GM21526 (cell line): ENCODE measurements around the gene CASP10.

Source experiments
- ATAC-seq: cut with Tn5 transposase; IDR thresholded peaks from one replicate; pipeline ENCODE4 v1.9.1; 2021; ENCODE audit warnings: moderate library complexity; ENCODE audit not compliant: unreplicated experiment, low FRiP score

Gene CASP10

GRCh38 chr2:201257381-201257955, 74.5 kb downstream of the CASP10 start:
- ATAC-seq = peak; percentile 56

GRCh38 chr2:201257956-201258665, 75.2 kb downstream of the CASP10 start:
- ATAC-seq = peak; percentile 65

- ATAC-seq = no peak
These were observed 76.0 kb downstream of the CASP10 start for GRCh38 chr2:201258666-201259615.

DNA sequence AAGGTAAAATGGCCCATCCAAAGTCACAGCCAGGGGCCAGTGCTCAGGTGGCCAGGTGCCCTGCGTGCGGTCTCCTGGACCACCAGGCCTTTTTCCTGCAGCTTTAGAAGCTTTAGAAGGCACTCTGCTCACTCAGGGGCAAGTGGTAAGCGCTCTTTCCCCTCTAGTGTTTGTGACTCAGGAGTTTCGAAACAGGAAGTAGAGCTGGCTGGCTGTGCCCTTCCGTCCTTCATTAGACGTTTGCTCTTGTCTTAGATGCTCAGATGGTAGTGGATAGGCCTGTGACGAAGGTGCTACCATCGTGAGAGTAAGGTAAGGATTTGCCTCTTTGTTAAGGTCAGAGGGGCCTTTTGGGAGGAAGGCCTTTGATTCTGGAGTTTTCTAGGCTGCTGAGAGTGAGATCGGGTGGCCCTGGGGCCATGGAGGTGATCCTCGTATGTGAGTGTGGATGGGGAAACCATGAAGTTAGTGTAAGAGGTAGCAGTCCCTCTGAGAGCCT, 77.4 kb downstream of the CASP10 start, which contains the start of gene CASP8:
TSS of gene CASP8 (plus strand) at position 235 of the 499 bp plus-strand sequence. CDS start 5,951 bp downstream, outside the sequence.
- peak; percentile 36 for ATAC-seq

- no peak for ATAC-seq
These were observed 78.5 kb downstream of the CASP10 start for GRCh38 chr2:201261471-201261870.

GRCh38 chr2:201261906-201262305, 79.0 kb downstream of the CASP10 start:
- ATAC-seq = no peak

DNA sequence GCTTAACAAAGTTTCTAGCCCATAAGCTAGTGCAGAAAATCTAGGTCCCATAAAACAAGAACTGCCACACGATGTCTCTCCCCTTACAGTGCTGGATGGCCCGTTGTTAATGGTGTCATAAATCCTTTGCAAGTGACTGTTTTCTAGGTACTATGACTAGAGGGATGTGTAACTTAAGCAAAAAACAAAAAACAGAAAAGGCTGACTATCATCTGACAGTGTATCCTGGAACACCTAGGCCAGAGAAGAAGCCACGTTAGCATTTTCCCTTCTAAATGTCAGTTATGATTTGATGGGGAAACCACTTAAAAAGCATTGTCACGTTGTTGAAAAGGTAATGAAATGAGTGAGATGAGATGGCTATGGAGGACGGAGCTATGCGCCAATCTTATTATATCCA, 79.8 kb downstream of the CASP10 start:
- no peak for ATAC-seq

- no peak for ATAC-seq
These were observed 80.8 kb downstream of the CASP10 start for GRCh38 chr2:201263779-201264178.

DNA sequence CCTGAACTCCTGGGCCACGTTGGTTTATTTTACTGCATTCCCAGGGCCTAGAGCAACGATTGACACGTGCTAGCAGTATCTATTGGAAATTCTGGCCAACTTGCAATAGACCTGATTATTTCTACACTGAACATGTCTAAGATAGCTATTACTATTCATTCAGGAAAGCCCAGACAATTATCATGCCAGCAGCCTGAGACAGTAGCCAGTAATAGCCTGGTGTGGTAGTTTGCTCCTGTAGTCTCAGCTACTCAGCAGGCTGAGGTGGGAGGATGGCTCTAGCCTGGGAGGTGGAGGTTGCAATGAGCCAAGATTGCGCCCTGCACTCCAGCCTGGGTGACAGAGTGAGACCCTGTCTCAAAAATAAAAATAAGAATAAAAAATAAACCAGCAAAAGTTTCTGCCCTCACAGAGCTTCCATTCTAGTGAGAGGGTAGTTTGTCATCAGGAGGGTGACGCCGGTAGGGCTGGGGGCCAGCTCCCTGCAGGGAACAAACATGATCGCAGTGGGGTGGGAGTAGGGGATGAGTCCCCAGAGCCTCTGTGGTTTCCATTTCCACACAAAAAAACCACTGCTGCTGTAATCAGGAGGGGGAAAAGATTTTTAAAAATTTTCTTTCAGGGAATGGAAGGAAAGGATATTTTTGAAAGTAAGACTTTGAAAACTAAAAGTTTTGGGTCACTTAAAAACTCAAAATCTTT, 81.7 kb downstream of the CASP10 start:
- no peak for ATAC-seq

GRCh38 chr2:201266629-201267028, 83.7 kb downstream of the CASP10 start:
- ATAC-seq = no peak

GRCh38 chr2:201267278-201268030, 84.5 kb downstream of the CASP10 start:
- ATAC-seq = no peak

DNA sequence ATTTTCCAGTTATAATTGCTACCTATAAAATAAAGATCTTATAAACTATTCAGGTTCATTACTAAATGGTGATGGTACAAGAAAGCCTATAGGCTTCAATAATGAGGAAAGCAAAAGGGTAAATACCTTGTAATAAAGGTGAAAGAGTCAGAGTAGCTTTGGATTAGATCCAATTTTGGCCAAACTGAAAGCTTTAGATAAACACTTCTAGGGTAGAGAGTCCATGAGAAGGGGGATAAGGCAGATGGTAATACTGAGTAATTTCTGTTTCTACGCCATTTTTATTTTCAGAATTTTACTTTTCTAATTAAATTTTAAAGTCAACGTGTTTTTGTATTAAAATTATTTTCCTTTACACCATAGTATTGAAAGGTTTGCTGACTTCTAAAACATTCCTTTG, 86.8 kb downstream of the CASP10 start:
- no peak for ATAC-seq

- ATAC-seq = no peak
These were observed 87.5 kb downstream of the CASP10 start for GRCh38 chr2:201270293-201271001.

DNA sequence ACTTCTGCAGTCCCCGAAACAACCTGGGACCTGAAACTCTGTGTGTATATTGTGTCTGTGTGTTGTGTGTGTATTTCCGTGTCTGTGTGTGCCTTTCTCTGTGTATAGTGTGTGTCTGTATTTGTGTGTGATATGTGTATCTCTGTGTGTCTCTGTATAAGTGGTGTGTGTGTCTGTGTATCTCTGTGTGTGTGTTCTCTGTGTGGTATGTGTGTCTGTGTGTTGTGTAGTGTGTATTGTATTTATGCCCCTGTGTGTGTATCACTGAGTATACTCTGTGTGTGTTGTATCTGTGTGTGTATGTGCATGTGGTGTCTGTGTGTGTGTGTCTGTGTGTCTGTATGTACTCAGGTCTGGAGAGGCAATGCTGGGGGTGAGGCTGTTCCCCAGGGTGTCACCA, 89.0 kb downstream of the CASP10 start:
- no peak for ATAC-seq

DNA sequence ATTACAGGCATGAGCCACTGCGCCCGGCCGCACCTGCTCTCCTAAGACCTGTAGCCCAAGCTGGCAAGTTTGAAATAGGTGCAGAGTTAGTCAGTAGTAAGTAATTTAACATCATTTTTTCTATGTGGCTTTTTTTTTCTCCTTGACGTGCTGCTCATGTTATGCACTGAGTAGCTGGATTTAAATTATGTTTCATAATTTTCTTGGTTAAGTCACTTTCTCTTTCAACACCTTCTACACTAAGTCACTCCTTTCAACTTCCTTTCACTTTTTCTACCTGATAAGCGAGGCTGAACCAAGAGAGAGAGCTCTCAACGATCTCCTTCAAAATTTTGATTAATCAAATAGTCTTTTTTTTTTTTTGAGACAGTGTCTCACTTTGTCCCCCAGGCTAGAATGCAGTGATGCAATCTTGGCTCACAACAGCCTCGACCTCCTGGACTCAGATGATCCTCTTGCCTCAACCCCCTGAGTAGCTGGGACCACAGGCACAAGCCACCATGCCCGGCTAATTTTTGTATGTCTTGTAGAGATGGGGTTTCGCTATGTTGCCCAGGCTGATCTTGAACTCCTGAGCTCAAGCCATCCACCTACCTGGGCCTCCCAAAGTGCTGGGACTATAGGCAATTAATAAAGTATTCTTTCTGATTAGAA, 90.5 kb downstream of the CASP10 start:
- ATAC-seq = no peak

- no peak for ATAC-seq
These were observed 92.1 kb downstream of the CASP10 start for GRCh38 chr2:201275069-201275468.

DNA sequence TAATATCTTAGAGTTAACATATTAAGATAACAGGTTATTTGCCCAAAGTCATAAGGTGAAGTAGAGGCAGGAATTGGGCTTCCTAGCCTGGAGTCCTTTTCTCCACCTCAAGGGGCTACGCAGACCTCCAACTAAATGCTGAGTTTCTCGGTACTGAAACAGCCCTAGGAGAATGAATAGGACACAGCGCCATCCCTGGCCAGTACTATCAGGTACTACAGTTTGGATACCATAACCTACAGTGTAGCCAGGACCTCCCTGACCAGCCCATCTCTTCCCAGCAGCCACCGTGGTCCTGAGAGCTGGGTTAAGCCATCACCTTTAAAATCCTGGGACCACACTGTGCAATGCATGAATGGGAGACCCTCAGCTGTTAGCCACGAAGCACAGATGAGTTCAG, 93.0 kb downstream of the CASP10 start:
- ATAC-seq = no peak

DNA sequence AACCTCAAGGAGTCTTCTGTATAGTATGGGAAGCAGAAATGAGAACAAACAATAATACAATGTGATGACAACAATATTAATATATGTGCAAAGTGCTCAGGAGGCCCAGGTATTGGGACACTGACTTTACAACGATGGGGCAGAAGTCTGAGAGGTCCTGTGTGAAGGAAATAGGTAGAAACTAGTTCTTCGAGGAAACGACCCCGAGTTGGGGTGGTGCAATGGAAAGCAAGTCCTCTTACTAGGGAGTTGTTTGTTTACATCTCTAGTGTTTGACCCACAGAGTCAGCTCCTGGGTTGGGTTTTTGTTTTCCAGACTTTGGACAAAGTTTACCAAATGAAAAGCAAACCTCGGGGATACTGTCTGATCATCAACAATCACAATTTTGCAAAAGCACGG, 93.6 kb downstream of the CASP10 start:
- no peak for ATAC-seq
